Endodermal cell (in vitro differentiated cells): ENCODE results near the gene AKAP6. TPM values are rescaled to one million over a fixed set of nuclear protein-coding genes. Genes with fewer than 3 reads are reported as not detected.

ENCODE experiments used
- DNase-seq: peaks from one replicate; pipeline ENCODE4 v3.0.0-alpha.2; 2017
- H3K27ac ChIP-seq: 2 replicates; pipeline ENCODE4 v1.5.1; 2013; ENCODE audit warnings: mild to moderate bottlenecking, low read depth, low read length, moderate library complexity
- H3K27me3 ChIP-seq: 2 replicates; pipeline ENCODE4 v1.6.1; 2013; ENCODE audit warnings: mild to moderate bottlenecking, low read length, moderate library complexity; ENCODE audit not compliant: insufficient read depth, control insufficient read depth, poor library complexity, severe bottlenecking
- H3K36me3 ChIP-seq: 2 replicates; pipeline ENCODE4 v1.7.0; 2013; ENCODE audit warnings: mild to moderate bottlenecking, low read length, moderate library complexity; ENCODE audit not compliant: control insufficient read depth, insufficient read depth
- H3K4me1 ChIP-seq: one replicate; pipeline ENCODE4 v1.7.0; 2013; ENCODE audit warnings: low read length; ENCODE audit not compliant: control insufficient read depth, insufficient read depth
- H3K4me3 ChIP-seq: 2 replicates; pipeline ENCODE4 v1.5.1; 2013; ENCODE audit warnings: mild to moderate bottlenecking, low read length, moderate library complexity
- H3K9ac ChIP-seq: 2 replicates; pipeline ENCODE4 v1.6.1; 2013; ENCODE audit warnings: mild to moderate bottlenecking, low read length, moderate library complexity; ENCODE audit not compliant: poor library complexity, severe bottlenecking; ENCODE audit errors: extremely low read depth
- H3K9me3 ChIP-seq: 2 replicates; pipeline ENCODE4 v1.6.1; 2013; ENCODE audit warnings: mild to moderate bottlenecking, low read length, moderate library complexity; ENCODE audit not compliant: control insufficient read depth
- H3K27ac Mint-ChIP-seq: 2 replicates; pipeline ENCODE4 v1.8.0; 2020; ENCODE audit warnings: mixed read lengths
- H3K27me3 Mint-ChIP-seq: 2 replicates; pipeline ENCODE4 v1.8.0; 2021; ENCODE audit warnings: mild to moderate bottlenecking, mixed read lengths; ENCODE audit not compliant: insufficient read depth
- H3K36me3 Mint-ChIP-seq: 2 replicates; pipeline ENCODE4 v1.8.0; 2020; ENCODE audit warnings: low read depth, mixed read lengths
- H3K4me1 Mint-ChIP-seq: 2 replicates; pipeline ENCODE4 v1.8.0; 2020; ENCODE audit warnings: mixed read lengths
- H3K4me3 Mint-ChIP-seq: 2 replicates; pipeline ENCODE4 v1.8.0; 2020; ENCODE audit warnings: mild to moderate bottlenecking, moderate library complexity, mixed read lengths
- H3K9me3 Mint-ChIP-seq: 2 replicates; pipeline ENCODE4 v1.8.0; 2020; ENCODE audit warnings: mild to moderate bottlenecking, mixed read lengths
- WGBS, 2 experiments: methylation state at CpG; one replicate each; pipeline versions ENCODE4 v1.1.5 to v1.1.7; 2013; ENCODE audit warnings: missing lambda C conversion rate in 2 of 2, mixed read lengths in 1 of 2; ENCODE audit not compliant: insufficient coverage in 1 of 2, insufficient read length in 1 of 2; 5-methylcytosine and 5-hydroxymethylcytosine counted together
- total RNA-seq, 2 donors: library from RNA; stranded (reverse); fragmentation: NEBNext Ultra II Directional in 1 of 2; extraction: Animal tissue kit (Norgen Biotek cat#: 25700) in 1 of 2; gene quantifications; 2 replicates in 1 of 2; 3 replicates in 1 of 2; pipeline ENCODE4 v1.2.1, GENCODE V29; 2021
- TF ChIP-seq, protein P1 (sequence below): fragments of 200-600 bp; sonication (generic); conservative IDR thresholded peaks from 2 replicates; pipeline ENCODE4 v1.5.0; 2021; ENCODE audit warnings: antibody characterized with exemption, mild to moderate bottlenecking

Gene AKAP6
- total RNA-seq, 2 donors from 2014 or later = 4.3 to 5.0 TPM

DNA sequence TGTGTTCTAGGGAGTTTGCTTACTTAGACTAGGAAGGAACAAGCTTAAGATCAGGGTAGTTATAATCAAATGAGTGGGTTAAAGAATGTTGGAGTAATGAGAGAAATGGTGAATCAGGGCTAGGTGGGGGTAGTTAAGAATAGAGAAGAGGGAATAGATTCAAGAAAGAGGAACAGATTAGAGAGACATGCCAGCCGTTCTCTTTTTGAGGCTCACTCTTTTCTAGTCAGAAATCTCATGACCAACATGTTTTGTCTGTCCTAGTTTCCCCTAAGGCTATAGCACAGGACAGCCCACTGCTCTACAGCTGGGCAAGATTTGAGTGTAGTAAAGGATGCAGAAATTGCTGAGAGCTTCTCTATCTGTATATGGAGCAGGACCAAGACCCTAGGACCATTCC lies 258.4 kb downstream of the AKAP6 start:
- TF ChIP-seq, protein P1, sequence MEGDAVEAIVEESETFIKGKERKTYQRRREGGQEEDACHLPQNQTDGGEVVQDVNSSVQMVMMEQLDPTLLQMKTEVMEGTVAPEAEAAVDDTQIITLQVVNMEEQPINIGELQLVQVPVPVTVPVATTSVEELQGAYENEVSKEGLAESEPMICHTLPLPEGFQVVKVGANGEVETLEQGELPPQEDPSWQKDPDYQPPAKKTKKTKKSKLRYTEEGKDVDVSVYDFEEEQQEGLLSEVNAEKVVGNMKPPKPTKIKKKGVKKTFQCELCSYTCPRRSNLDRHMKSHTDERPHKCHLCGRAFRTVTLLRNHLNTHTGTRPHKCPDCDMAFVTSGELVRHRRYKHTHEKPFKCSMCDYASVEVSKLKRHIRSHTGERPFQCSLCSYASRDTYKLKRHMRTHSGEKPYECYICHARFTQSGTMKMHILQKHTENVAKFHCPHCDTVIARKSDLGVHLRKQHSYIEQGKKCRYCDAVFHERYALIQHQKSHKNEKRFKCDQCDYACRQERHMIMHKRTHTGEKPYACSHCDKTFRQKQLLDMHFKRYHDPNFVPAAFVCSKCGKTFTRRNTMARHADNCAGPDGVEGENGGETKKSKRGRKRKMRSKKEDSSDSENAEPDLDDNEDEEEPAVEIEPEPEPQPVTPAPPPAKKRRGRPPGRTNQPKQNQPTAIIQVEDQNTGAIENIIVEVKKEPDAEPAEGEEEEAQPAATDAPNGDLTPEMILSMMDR = no peak
- no peak overlapping the region for H3K4me3 ChIP-seq
- Mint-ChIP-seq H3K4me1 (no peaks in the 10 kb centered on the region), H3K27ac (no peak overlapping the region), H3K9me3 (peaks cover 32% of the 10 kb centered on the region), H3K27me3 (no peaks in the 10 kb centered on the region), H3K36me3 (no peaks in the 10 kb centered on the region), H3K4me3 (no peak overlapping the region)
- no peak overlapping the region for H3K27ac ChIP-seq
- no peaks in the 10 kb centered on the region for H3K4me1 ChIP-seq
- no peak overlapping the region for H3K9ac ChIP-seq
- no peak for DNase-seq
- no peaks in the 10 kb centered on the region for H3K36me3 ChIP-seq
- no peaks in the 10 kb centered on the region for H3K27me3 ChIP-seq
- H3K9me3 ChIP-seq = peaks cover 10% of the 10 kb centered on the region
- 71 to 88% methylated on average over 1 of the region's 1 CpG for whole genome bisulfite sequencing, 2 experiments

GRCh38 chr14:32588448-32589320 lies 259.6 kb downstream of the AKAP6 start:
- H3K4me3 ChIP-seq = no peak overlapping the region
- no peak overlapping the region for H3K27ac ChIP-seq
- H3K9ac ChIP-seq = no peak overlapping the region
- Mint-ChIP-seq H3K36me3 (no peaks in the 10 kb centered on the region), H3K4me1 (no peaks in the 10 kb centered on the region), H3K9me3 (peaks cover 26% of the 10 kb centered on the region), H3K27me3 (no peaks in the 10 kb centered on the region), H3K4me3 (no peak overlapping the region), H3K27ac (no peak overlapping the region)
- no peaks in the 10 kb centered on the region for H3K36me3 ChIP-seq
- DNase-seq = peak; percentile 60
- H3K9me3 ChIP-seq = peaks cover 8% of the 10 kb centered on the region
- TF ChIP-seq, protein P1 = peak; percentile 92
- no peaks in the 10 kb centered on the region for H3K4me1 ChIP-seq
- H3K27me3 ChIP-seq = no peaks in the 10 kb centered on the region
- 69 to 100% methylated on average over 2 to 5 of the region's 6 CpGs for WGBS, 2 experiments

DNA sequence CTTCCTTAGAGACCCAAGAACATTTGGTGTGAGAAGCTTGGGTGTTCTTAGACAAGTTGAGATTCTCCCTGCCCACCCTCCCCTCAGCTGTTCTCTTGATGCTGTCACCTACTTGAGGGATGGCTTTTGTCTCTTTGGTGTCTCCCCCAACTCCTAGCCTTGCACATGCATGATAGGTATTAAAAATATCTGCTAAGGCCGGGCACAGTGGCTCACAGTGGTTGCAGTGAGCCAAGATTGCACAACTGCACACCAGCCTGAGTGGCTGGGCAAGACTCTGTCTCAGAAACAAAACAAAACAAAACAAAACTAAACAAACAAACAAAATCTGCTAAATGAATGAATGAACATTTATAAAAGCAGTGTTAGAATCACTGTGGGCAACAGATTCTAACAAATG lies 261.1 kb downstream of the AKAP6 start:
- Mint-ChIP-seq H3K36me3 (no peaks in the 10 kb centered on the region), H3K4me1 (no peaks in the 10 kb centered on the region), H3K4me3 (no peak overlapping the region), H3K27ac (no peak overlapping the region), H3K27me3 (no peaks in the 10 kb centered on the region), H3K9me3 (peaks cover 12% of the 10 kb centered on the region)
- no peak for DNase-seq
- H3K4me1 ChIP-seq = no peaks in the 10 kb centered on the region
- H3K4me3 ChIP-seq = no peak overlapping the region
- H3K9ac ChIP-seq = no peak overlapping the region
- no peaks in the 10 kb centered on the region for H3K9me3 ChIP-seq
- 69% methylated on average over 1 of the region's 1 CpG; no CpG with 5 or more reads in 1 of the 2 experiments for WGBS, 2 experiments
- no peak overlapping the region for H3K27ac ChIP-seq
- TF ChIP-seq, protein P1 = no peak
- H3K27me3 ChIP-seq = no peaks in the 10 kb centered on the region
- no peaks in the 10 kb centered on the region for H3K36me3 ChIP-seq
